Superior temporal gyrus (tissue), 1 donor: ENCODE data around the gene FOXO6.

Experiments used
- DNase-seq: peaks from one replicate; pipeline ENCODE4 v3.0.0-alpha.2; 2016; ENCODE audit errors: extremely low spot score

FOXO6 gene

GRCh38 chr1:41351262-41352151, 9.7 kb upstream of the FOXO6 start:
- no peak for DNase-seq

- no peak for DNase-seq
These were observed 7.5 kb upstream of the FOXO6 start for GRCh38 chr1:41353744-41354143.

GRCh38 chr1:41354956-41355355, 6.3 kb upstream of the FOXO6 start:
- DNase-seq: no peak

GRCh38 chr1:41355356-41355755, 5.9 kb upstream of the FOXO6 start:
- DNase-seq: no peak

GRCh38 chr1:41355761-41356160, 5.5 kb upstream of the FOXO6 start:
- no peak for DNase-seq

- DNase-seq: no peak
These were observed 4.5 kb upstream of the FOXO6 start for GRCh38 chr1:41356752-41357151.

- DNase-seq: no peak
These were observed 3.7 kb upstream of the FOXO6 start for GRCh38 chr1:41357451-41358101.

- no peak for DNase-seq
These were observed 2.9 kb upstream of the FOXO6 start for GRCh38 chr1:41358131-41359021.

- DNase-seq: no peak
These were observed 1.8 kb upstream of the FOXO6 start for GRCh38 chr1:41359211-41360073.

- DNase-seq: no peak
These were observed 1.0 kb upstream of the FOXO6 start for GRCh38 chr1:41360074-41360785.

GRCh38 chr1:41361495-41362356, 492 bp downstream of the FOXO6 start:
- no peak for DNase-seq

GRCh38 chr1:41362357-41362721, 1.1 kb downstream of the FOXO6 start:
- DNase-seq: no peak

- no peak for DNase-seq
These were observed 1.7 kb downstream of the FOXO6 start for GRCh38 chr1:41362749-41363590.

GRCh38 chr1:41363591-41364320, 2.5 kb downstream of the FOXO6 start:
- DNase-seq: no peak

GRCh38 chr1:41364442-41365319, 3.4 kb downstream of the FOXO6 start:
- no peak for DNase-seq

GRCh38 chr1:41365320-41365633, 4.0 kb downstream of the FOXO6 start:
- DNase-seq: no peak

GRCh38 chr1:41365772-41366454, 4.7 kb downstream of the FOXO6 start:
- no peak for DNase-seq
